Inflammatory macrophage treated with lipopolysaccharide for 1 hour (primary cell): ENCODE results near the gene DIP2C.
"Not testable (repeated sequence)": the region's sequence is repeated elsewhere in the genome, so short reads cannot be mapped to it uniquely, and the experiment has no call there.

ENCODE experiments used
- DNase-seq, 2 donors: peaks; one replicate each; pipeline ENCODE4 v3.0.0-alpha.2; 2020 to 2022

The DIP2C gene

GRCh38 chr10:547591-548081 lies 141.8 kb downstream of the DIP2C start:
- DNase-seq: no peak

GRCh38 chr10:546971-547590 lies 142.4 kb downstream of the DIP2C start:
- peak in 1 of 2 donors; percentile 6 for DNase-seq

GRCh38 chr10:546451-546850 lies 143.0 kb downstream of the DIP2C start:
- no peak for DNase-seq

GRCh38 chr10:543862-544822 lies 145.3 kb downstream of the DIP2C start:
- no peak for DNase-seq

GRCh38 chr10:543131-543530 lies 146.3 kb downstream of the DIP2C start:
- no peak for DNase-seq

- no peak for DNase-seq
Observed at GRCh38 chr10:541750-542371, 147.6 kb downstream of the DIP2C start.

- DNase-seq: no peak
Observed at GRCh38 chr10:541041-541440, 148.4 kb downstream of the DIP2C start.

GRCh38 chr10:538895-539294 lies 150.6 kb downstream of the DIP2C start:
- DNase-seq: no peak

GRCh38 chr10:536935-537334 lies 152.5 kb downstream of the DIP2C start:
- DNase-seq: no peak

- DNase-seq: no peak
Observed at GRCh38 chr10:536371-536925, 153.0 kb downstream of the DIP2C start.

GRCh38 chr10:535952-536351 lies 153.5 kb downstream of the DIP2C start:
- DNase-seq: no peak

GRCh38 chr10:535051-535450 lies 154.4 kb downstream of the DIP2C start:
- DNase-seq: no peak

- no peak for DNase-seq
Observed at GRCh38 chr10:534047-534566, 155.4 kb downstream of the DIP2C start.

- no peak for DNase-seq
Observed at GRCh38 chr10:533611-534010, 155.9 kb downstream of the DIP2C start.

GRCh38 chr10:533186-533585 lies 156.3 kb downstream of the DIP2C start:
- DNase-seq: no peak

- DNase-seq: not testable (repeated sequence)
Observed at GRCh38 chr10:532331-532730, 157.1 kb downstream of the DIP2C start.

- no peak for DNase-seq
Observed at GRCh38 chr10:531541-531940, 157.9 kb downstream of the DIP2C start.

- no peak for DNase-seq
Observed at GRCh38 chr10:530717-531116, 158.8 kb downstream of the DIP2C start.

GRCh38 chr10:529468-530230 lies 159.8 kb downstream of the DIP2C start:
- no peak for DNase-seq

GRCh38 chr10:528173-529165 lies 161.0 kb downstream of the DIP2C start:
- DNase-seq: no peak

- DNase-seq: no peak
Observed at GRCh38 chr10:527416-527815, 162.1 kb downstream of the DIP2C start.
